ENCODE data around the gene ABLIM3.

Gene ABLIM3

GRCh38 chr5:149141224-149141956, at the start of gene ABLIM3:
Gene ABLIM3 (plus strand): TSS chr5:149141493. CDS start chr5:149142096, 603 bp downstream.
- no peak for FAIRE-seq

GRCh38 chr5:149093625-149094024, 47.7 kb upstream of the ABLIM3 start:
- FAIRE-seq: no peak

GRCh38 chr5:149094996-149095395, 46.3 kb upstream of the ABLIM3 start:
- FAIRE-seq: no peak

GRCh38 chr5:149099920-149100319, 41.4 kb upstream of the ABLIM3 start:
- no peak for FAIRE-seq

- FAIRE-seq: no peak
Measured at GRCh38 chr5:149100331-149100730, 41.0 kb upstream of the ABLIM3 start.

GRCh38 chr5:149108651-149109280, 32.5 kb upstream of the ABLIM3 start:
- FAIRE-seq: no peak

GRCh38 chr5:149110406-149110805, 30.9 kb upstream of the ABLIM3 start:
- no peak for FAIRE-seq

GRCh38 chr5:149113669-149114068, 27.6 kb upstream of the ABLIM3 start:
- no peak for FAIRE-seq

- FAIRE-seq: no peak
Measured at GRCh38 chr5:149114403-149115312, 26.6 kb upstream of the ABLIM3 start.

- no peak for FAIRE-seq
Measured at GRCh38 chr5:149117970-149118369, 23.3 kb upstream of the ABLIM3 start.

- no peak for FAIRE-seq
Measured at GRCh38 chr5:149118463-149118862, 22.8 kb upstream of the ABLIM3 start.

GRCh38 chr5:149121145-149121544, 20.1 kb upstream of the ABLIM3 start:
- no peak for FAIRE-seq

GRCh38 chr5:149123211-149123610, 18.1 kb upstream of the ABLIM3 start:
- FAIRE-seq: no peak

- FAIRE-seq: no peak
Measured at GRCh38 chr5:149125386-149125891, 15.9 kb upstream of the ABLIM3 start.

- FAIRE-seq: no peak
Measured at GRCh38 chr5:149126906-149127305, 14.4 kb upstream of the ABLIM3 start.

GRCh38 chr5:149127394-149127955, 13.8 kb upstream of the ABLIM3 start:
- no peak for FAIRE-seq

- no peak for FAIRE-seq
Measured at GRCh38 chr5:149128023-149128875, 13.0 kb upstream of the ABLIM3 start.

- FAIRE-seq: no peak
Measured at GRCh38 chr5:149129181-149129580, 12.1 kb upstream of the ABLIM3 start.

GRCh38 chr5:149130121-149130914, 11.0 kb upstream of the ABLIM3 start:
- FAIRE-seq: no peak

- FAIRE-seq: no peak
Measured at GRCh38 chr5:149132474-149132873, 8.8 kb upstream of the ABLIM3 start.

All from G401.6 (cell line).